Neuronal stem cell (in vitro differentiated cells): ENCODE data around the gene S1PR3.

Experiments
- DNase-seq: peaks from one replicate; pipeline ENCODE4 v3.0.0-alpha.2; 2013; ENCODE audit warnings: low spot score
- H2AFZ ChIP-seq: one replicate; pipeline ENCODE4 v1.6.1; 2013; ENCODE audit warnings: mild to moderate bottlenecking, low read length, inconsistent platforms
- H2AK5ac ChIP-seq: 2 replicates; pipeline ENCODE4 v1.6.1; 2013; ENCODE audit warnings: low read depth, mild to moderate bottlenecking, inconsistent platforms, low read length, moderate library complexity, mixed read lengths
- H2BK120ac ChIP-seq: 2 replicates; pipeline ENCODE4 v1.6.1; 2013; ENCODE audit warnings: low read depth, mild to moderate bottlenecking, inconsistent platforms, low read length, moderate library complexity, mixed read lengths
- H2BK12ac ChIP-seq: one replicate; pipeline ENCODE4 v1.6.1; 2013; ENCODE audit warnings: low read length, inconsistent platforms
- H2BK15ac ChIP-seq: 2 replicates; pipeline ENCODE4 v1.6.1; 2013; ENCODE audit warnings: mild to moderate bottlenecking, low read length, inconsistent platforms, mixed read lengths
- H2BK5ac ChIP-seq: one replicate; pipeline ENCODE4 v1.6.1; 2013; ENCODE audit warnings: inconsistent platforms, mild to moderate bottlenecking, low read length, moderate library complexity
- H3K14ac ChIP-seq: one replicate; pipeline ENCODE4 v1.6.1; 2013; ENCODE audit warnings: low read length, inconsistent platforms
- H3K18ac ChIP-seq: 2 replicates; pipeline ENCODE4 v1.6.1; 2013; ENCODE audit warnings: low read length, inconsistent platforms
- H3K23ac ChIP-seq: 2 replicates; pipeline ENCODE4 v1.6.1; 2013; ENCODE audit warnings: low read depth, mild to moderate bottlenecking, mixed read lengths, low read length, inconsistent platforms; ENCODE audit not compliant: poor library complexity
- H3K27ac ChIP-seq: replicated peaks from 3 replicates; pipeline ENCODE4 v1.5.1; 2013; ENCODE audit warnings: low read length, inconsistent platforms
- H3K27me3 ChIP-seq, 3 experiments: 2 replicates each; pipeline ENCODE4 v1.6.1; 2013; ENCODE audit warnings: low read length in 3 of 3, mild to moderate bottlenecking in 2 of 3, inconsistent platforms in 1 of 3, low read depth in 1 of 3, mixed read lengths in 1 of 3, moderate library complexity in 1 of 3; ENCODE audit not compliant: control insufficient read depth in 3 of 3, insufficient read depth in 3 of 3
- H3K36me3 ChIP-seq, 2 donors: replicated peaks in 1 of 2; 2 replicates each; pipeline ENCODE4 v1.6.1; 2013; ENCODE audit warnings: low read length in 2 of 2; ENCODE audit not compliant: control insufficient read depth in 2 of 2, insufficient read depth in 2 of 2
- H3K4ac ChIP-seq: 2 replicates; pipeline ENCODE4 v1.6.1; 2013; ENCODE audit warnings: inconsistent platforms, mild to moderate bottlenecking, low read length, moderate library complexity
- H3K4me1 ChIP-seq, 2 donors: 1 replicate in 1 of 2; 2 replicates in 1 of 2; pipeline ENCODE4 v1.6.1; 2013; ENCODE audit warnings: low read length in 2 of 2, low read depth in 1 of 2; ENCODE audit not compliant: control insufficient read depth in 2 of 2, insufficient read depth in 1 of 2
- H3K4me2 ChIP-seq: one replicate; pipeline ENCODE4 v1.6.1; 2013; ENCODE audit warnings: mild to moderate bottlenecking, low read length, inconsistent platforms; ENCODE audit not compliant: insufficient read depth, poor library complexity, severe bottlenecking
- H3K4me3 ChIP-seq, 2 donors: 2 replicates each; pipeline ENCODE4 v1.5.1; 2013; ENCODE audit warnings: low read length in 2 of 2, mild to moderate bottlenecking in 2 of 2, inconsistent platforms in 1 of 2, moderate library complexity in 1 of 2
- H3K79me1 ChIP-seq: one replicate; pipeline ENCODE4 v1.6.1; 2013; ENCODE audit warnings: low read depth, mild to moderate bottlenecking, inconsistent platforms, low read length, moderate library complexity
- H3K9ac ChIP-seq: one replicate; pipeline ENCODE4 v1.6.1; 2013; ENCODE audit warnings: mild to moderate bottlenecking, low read depth, low read length, inconsistent platforms; ENCODE audit not compliant: poor library complexity
- H3K9me3 ChIP-seq, 2 donors: replicated peaks in 1 of 2; 2 replicates each; pipeline versions ENCODE3 to v1.6.1; 2013; ENCODE audit warnings: low read length in 2 of 2, mild to moderate bottlenecking in 2 of 2, inconsistent platforms in 1 of 2, low read depth in 1 of 2, mixed read lengths in 1 of 2, moderate library complexity in 1 of 2; ENCODE audit not compliant: control insufficient read depth in 2 of 2, insufficient read depth in 1 of 2
- H4K8ac ChIP-seq: one replicate; pipeline ENCODE4 v1.6.1; 2013; ENCODE audit warnings: low read depth, mild to moderate bottlenecking, inconsistent platforms, low read length, moderate library complexity
- H4K91ac ChIP-seq: one replicate; pipeline ENCODE4 v1.6.1; 2013; ENCODE audit warnings: low read length, low read depth, mild to moderate bottlenecking, inconsistent platforms; ENCODE audit not compliant: poor library complexity
- WGBS, 2 donors: extraction: QIAGEN DNeasy Blood & Tissue Kit; methylation state at CpG; one replicate each; pipeline ENCODE4 v1.1.7; 2013; ENCODE audit warnings: missing lambda C conversion rate in 2 of 2, mixed read lengths in 1 of 2; ENCODE audit not compliant: insufficient read length in 2 of 2, insufficient replicate concordance in 1 of 2; ENCODE audit errors: extremely low coverage in 2 of 2; 5-methylcytosine and 5-hydroxymethylcytosine counted together

Gene S1PR3

GRCh38 chr9:88978034-88978433 lies 13.2 kb upstream of the S1PR3 start:
- no CpG with 5 or more reads among the region's 5 CpGs for WGBS, 2 donors
- no peak for DNase-seq
- H3K79me1 ChIP-seq: peaks cover 2% of the 10 kb centered on the region
- H3K27ac ChIP-seq: no peak overlapping the region
- H3K23ac ChIP-seq: no peak overlapping the region
- peaks cover 0 to 3% of the 10 kb centered on the region in 2 donors for H3K36me3 ChIP-seq
- H3K18ac ChIP-seq: no peak overlapping the region
- no peak overlapping the region for H2AFZ ChIP-seq
- H2BK5ac ChIP-seq: no peak overlapping the region
- no peak overlapping the region for H2BK12ac ChIP-seq
- no peak overlapping the region for H4K8ac ChIP-seq
- no peak overlapping the region for H3K9ac ChIP-seq
- no peak overlapping the region for H3K4ac ChIP-seq
- H3K9me3 ChIP-seq: peaks cover 6 to 22% of the 10 kb centered on the region in 2 donors
- no peak overlapping the region for H2BK15ac ChIP-seq
- H3K4me2 ChIP-seq: no peak overlapping the region
- H2AK5ac ChIP-seq: no peak overlapping the region
- peaks cover 0 to 6% (median 4%) of the 10 kb centered on the region in 3 experiments for H3K27me3 ChIP-seq
- H3K4me1 ChIP-seq: peaks cover 0 to 2% of the 10 kb centered on the region in 2 donors
- H3K4me3 ChIP-seq: no peak overlapping the region
- H3K14ac ChIP-seq: no peak overlapping the region
- H2BK120ac ChIP-seq: no peak overlapping the region
- H4K91ac ChIP-seq: no peak overlapping the region

- Histone ChIP-seq H2BK15ac (no peak overlapping the region), H3K14ac (no peak overlapping the region), H2BK12ac (no peak overlapping the region), H2AK5ac (no peak overlapping the region), H3K4me2 (no peak overlapping the region), H3K23ac (no peak overlapping the region), H3K4me3 (no peak overlapping the region), H3K27ac (no peak overlapping the region), H4K8ac (no peak overlapping the region), H3K9me3 (peaks cover 6 to 12% of the 10 kb centered on the region in 2 donors), H3K18ac (no peak overlapping the region), H3K79me1 (peaks cover 2% of the 10 kb centered on the region), H4K91ac (no peak overlapping the region), H3K4me1 (no peaks in the 10 kb centered on the region), H3K9ac (no peak overlapping the region), H3K36me3 (no peaks in the 10 kb centered on the region), H3K27me3 (peaks cover 0 to 4% (median 2%) of the 10 kb centered on the region in 3 experiments), H3K4ac (no peak overlapping the region), H2AFZ (no peak overlapping the region), H2BK5ac (no peak overlapping the region), H2BK120ac (no peak overlapping the region)
- no peak for DNase-seq
- WGBS, 2 donors: no CpG with 5 or more reads among the region's 2 CpGs
Observed at GRCh38 chr9:88979021-88979420, 12.2 kb upstream of the S1PR3 start.

GRCh38 chr9:88979791-88980190 lies 11.5 kb upstream of the S1PR3 start:
- H2BK12ac ChIP-seq: no peak overlapping the region
- H2BK5ac ChIP-seq: no peak overlapping the region
- no peaks in the 10 kb centered on the region for H3K4me1 ChIP-seq
- no peak for DNase-seq
- no peak overlapping the region for H3K23ac ChIP-seq
- H3K4me3 ChIP-seq: no peak overlapping the region
- H3K9me3 ChIP-seq: peaks cover 6 to 9% of the 10 kb centered on the region in 2 donors
- H3K79me1 ChIP-seq: no peaks in the 10 kb centered on the region
- peaks cover 0 to 4% (median 2%) of the 10 kb centered on the region in 3 experiments for H3K27me3 ChIP-seq
- no peak overlapping the region for H4K8ac ChIP-seq
- no peak overlapping the region for H3K18ac ChIP-seq
- no peak overlapping the region for H2AFZ ChIP-seq
- no peak overlapping the region for H2BK120ac ChIP-seq
- no peaks in the 10 kb centered on the region for H3K36me3 ChIP-seq
- no peak overlapping the region for H2BK15ac ChIP-seq
- H4K91ac ChIP-seq: no peak overlapping the region
- no peak overlapping the region for H3K14ac ChIP-seq
- H2AK5ac ChIP-seq: no peak overlapping the region
- no peak overlapping the region for H3K4ac ChIP-seq
- no peak overlapping the region for H3K9ac ChIP-seq
- H3K4me2 ChIP-seq: no peak overlapping the region
- no peak overlapping the region for H3K27ac ChIP-seq
- no CpG with 5 or more reads among the region's 2 CpGs for WGBS, 2 donors

- Histone ChIP-seq H3K27me3 (peaks cover 0 to 4% (median 2%) of the 10 kb centered on the region in 3 experiments), H3K9me3 (peaks cover 6 to 9% of the 10 kb centered on the region in 2 donors), H3K79me1 (no peaks in the 10 kb centered on the region), H2BK12ac (no peak overlapping the region), H3K4me1 (no peaks in the 10 kb centered on the region), H3K4ac (no peak overlapping the region), H3K18ac (no peak overlapping the region), H3K9ac (no peak overlapping the region), H3K4me2 (no peak overlapping the region), H3K14ac (no peak overlapping the region), H3K36me3 (no peaks in the 10 kb centered on the region), H2BK5ac (no peak overlapping the region), H2BK15ac (no peak overlapping the region), H2AFZ (no peak overlapping the region), H3K23ac (no peak overlapping the region), H4K8ac (no peak overlapping the region), H3K27ac (no peak overlapping the region), H4K91ac (no peak overlapping the region), H2AK5ac (no peak overlapping the region), H2BK120ac (no peak overlapping the region), H3K4me3 (no peak overlapping the region)
- WGBS, 2 donors: no CpG with 5 or more reads among the region's 1 CpG
- no peak for DNase-seq
Observed at GRCh38 chr9:88980740-88981203, 10.5 kb upstream of the S1PR3 start.
